Measurements from ENCODE around the gene CPNE5.
A peak's percentile ranks its signal among the peaks of the same experiment; 100 is the strongest.

Gene CPNE5

GRCh38 chr6:36838896-36839748 is at the start of gene CPNE5:
CPNE5 (minus strand) TSS chr6:36839444; CDS start chr6:36839377, 67 bp downstream.
- no peak for DNase-seq

GRCh38 chr6:36888115-36888643 is 48.9 kb upstream of the CPNE5 start:
- no peak for DNase-seq

GRCh38 chr6:36886950-36887618 is 47.8 kb upstream of the CPNE5 start:
- DNase-seq = no peak

- DNase-seq = peak; percentile 99
Observed at GRCh38 chr6:36885461-36886401, 46.5 kb upstream of the CPNE5 start, which contains the start of gene C6orf89. C6orf89 (plus strand) TSS chr6:36885952; CDS start chr6:36899445, 13,493 bp downstream.

GRCh38 chr6:36884610-36885009 is 45.4 kb upstream of the CPNE5 start:
- DNase-seq = no peak

- no peak for DNase-seq
Observed at GRCh38 chr6:36875250-36875633, 36.0 kb upstream of the CPNE5 start.

- DNase-seq = peak; percentile 90
Observed at GRCh38 chr6:36874443-36875249, 35.4 kb upstream of the CPNE5 start, which contains the start of gene PPIL1. PPIL1 (minus strand) TSS chr6:36874803; CDS start chr6:36874772, 31 bp downstream.

GRCh38 chr6:36873612-36874442 is 34.6 kb upstream of the CPNE5 start:
- DNase-seq = peak; percentile 44

- DNase-seq = no peak
Observed at GRCh38 chr6:36873115-36873514, 33.9 kb upstream of the CPNE5 start.

- DNase-seq = no peak
Observed at GRCh38 chr6:36871686-36872085, 32.4 kb upstream of the CPNE5 start.

- no peak for DNase-seq
Observed at GRCh38 chr6:36867471-36868224, 28.4 kb upstream of the CPNE5 start.

- DNase-seq = no peak
Observed at GRCh38 chr6:36865835-36866234, 26.6 kb upstream of the CPNE5 start.

- DNase-seq = no peak
Observed at GRCh38 chr6:36863670-36864540, 24.7 kb upstream of the CPNE5 start.

- DNase-seq = no peak
Observed at GRCh38 chr6:36862848-36863382, 23.7 kb upstream of the CPNE5 start.

- no peak for DNase-seq
Observed at GRCh38 chr6:36862164-36862847, 23.1 kb upstream of the CPNE5 start.

GRCh38 chr6:36860126-36860525 is 20.9 kb upstream of the CPNE5 start:
- DNase-seq = no peak

- DNase-seq = no peak
Observed at GRCh38 chr6:36858407-36858981, 19.2 kb upstream of the CPNE5 start.

GRCh38 chr6:36857325-36857724 is 18.1 kb upstream of the CPNE5 start:
- no peak for DNase-seq
